HepG2 (cell line): ENCODE data around the gene SAMM50. TPM values are rescaled to one million over a fixed set of nuclear protein-coding genes. Genes with fewer than 3 reads are reported as not detected.

ENCODE experiments used
- HNRNPL ChIP-seq: fragments of 200-400 bp; formaldehyde crosslinking; IDR thresholded peaks from 2 replicates; pipeline ENCODE4 v1.6.1; 2017; ENCODE audit warnings: mild to moderate bottlenecking, low read depth, low read length
- NCOA1 ChIP-seq: sonication (generic); formaldehyde crosslinking; IDR thresholded peaks from 2 replicates; pipeline ENCODE4 v1.9.0; 2021; ENCODE audit warnings: missing genetic modification reagents
- PITX1 ChIP-seq: sonication (generic); formaldehyde crosslinking; IDR thresholded peaks from 2 replicates; pipeline ENCODE4 v1.5.1; 2020; ENCODE audit warnings: mild to moderate bottlenecking, missing genetic modification reagents
- SIX1 ChIP-seq: sonication (generic); formaldehyde crosslinking; IDR thresholded peaks from 2 replicates; pipeline ENCODE4 v1.4.0; 2020; ENCODE audit warnings: missing genetic modification reagents, borderline replicate concordance
- SNAI1 ChIP-seq: sonication (generic); formaldehyde crosslinking; IDR thresholded peaks from 2 replicates; pipeline ENCODE4 v1.5.0; 2020; ENCODE audit warnings: mild to moderate bottlenecking, missing genetic modification reagents, borderline replicate concordance
- ZFP36L1 ChIP-seq: sonication (generic); formaldehyde crosslinking; IDR thresholded peaks from 2 replicates; pipeline ENCODE4 v1.8.0; 2022; ENCODE audit warnings: mild to moderate bottlenecking, missing genetic modification reagents, moderate library complexity
- ZNF331 ChIP-seq: sonication (generic); formaldehyde crosslinking; IDR thresholded peaks from 2 replicates; pipeline ENCODE4 v1.4.0; 2020; ENCODE audit warnings: missing genetic modification reagents
- ZNF33B ChIP-seq: sonication (generic); formaldehyde crosslinking; IDR thresholded peaks from 2 replicates; pipeline ENCODE4 v1.5.1; 2020; ENCODE audit warnings: mild to moderate bottlenecking, missing genetic modification reagents
- ZNF547 ChIP-seq: sonication (generic); formaldehyde crosslinking; IDR thresholded peaks from 2 replicates; pipeline ENCODE4 v1.5.1; 2020; ENCODE audit warnings: mild to moderate bottlenecking, missing genetic modification reagents
- ZNF841 ChIP-seq: sonication (generic); formaldehyde crosslinking; IDR thresholded peaks from 2 replicates; pipeline ENCODE4 v1.8.1; 2023; ENCODE audit warnings: missing genetic modification reagents, borderline replicate concordance
- polyA plus RNA-seq, 8 experiments: library from polyadenylated mRNA; depleted of rRNA in 3 of 8; stranded (reverse) in 7 of 8; unstranded in 1 of 8; fragments of >200 nt; fragmentation: Illumina TruSeq in 4 of 8; extraction: Trizol in 4 of 8; gene quantifications; 2 replicates each; pipeline versions ENCODE4 v1.2.1 to v1.2.3, GENCODE V29; 2011 to 2016; ENCODE audit warnings: low read depth in 4 of 8, missing spikeins in 1 of 8, mixed read lengths in 1 of 8; ENCODE audit not compliant: insufficient read depth in 1 of 8
- total RNA-seq, 5 experiments: library from RNA; depleted of rRNA; stranded (reverse); fragments of >200 nt; fragmentation: Illumina TruSeq; extraction: Trizol; gene quantifications; 2 replicates each; pipeline ENCODE4 v1.2.3, GENCODE V29; 2016; ENCODE audit warnings: low read depth in 1 of 5
- TF ChIP-seq, protein P1 (sequence below): sonication (generic); formaldehyde crosslinking; IDR thresholded peaks from 2 replicates; pipeline ENCODE4 v1.4.0; 2020; ENCODE audit warnings: mild to moderate bottlenecking, missing genetic modification reagents
- TF ChIP-seq, protein P2 (sequence below): sonication (generic); formaldehyde crosslinking; IDR thresholded peaks from 2 replicates; pipeline ENCODE4 v1.5.0; 2020; ENCODE audit warnings: mild to moderate bottlenecking, missing genetic modification reagents, borderline replicate concordance
- TF ChIP-seq, protein P3 (sequence below): sonication (generic); formaldehyde crosslinking; IDR thresholded peaks from 2 replicates; pipeline ENCODE4 v1.5.1; 2020; ENCODE audit warnings: missing genetic modification reagents, mild to moderate bottlenecking, borderline replicate concordance
- TF ChIP-seq, protein P4 (sequence below), 2 experiments: IDR thresholded peaks; 2 replicates each; pipeline ENCODE4 v1.6.1; 2011 to 2012; ENCODE audit warnings: low read length in 2 of 2, borderline replicate concordance in 1 of 2, low read depth in 1 of 2, mild to moderate bottlenecking in 1 of 2, moderate library complexity in 1 of 2
- TF ChIP-seq, protein P5 (sequence below): IDR thresholded peaks from 2 replicates; pipeline ENCODE4 v1.6.1; 2012; ENCODE audit warnings: low read length, improper control_type of control experiment

The SAMM50 gene
- total and polyA plus RNA-seq, 2 of the 13 experiments (the other 11 are each of a cell fraction or from before 2014, with no cell fraction given) = 34.7 to 63.4 TPM

DNA sequence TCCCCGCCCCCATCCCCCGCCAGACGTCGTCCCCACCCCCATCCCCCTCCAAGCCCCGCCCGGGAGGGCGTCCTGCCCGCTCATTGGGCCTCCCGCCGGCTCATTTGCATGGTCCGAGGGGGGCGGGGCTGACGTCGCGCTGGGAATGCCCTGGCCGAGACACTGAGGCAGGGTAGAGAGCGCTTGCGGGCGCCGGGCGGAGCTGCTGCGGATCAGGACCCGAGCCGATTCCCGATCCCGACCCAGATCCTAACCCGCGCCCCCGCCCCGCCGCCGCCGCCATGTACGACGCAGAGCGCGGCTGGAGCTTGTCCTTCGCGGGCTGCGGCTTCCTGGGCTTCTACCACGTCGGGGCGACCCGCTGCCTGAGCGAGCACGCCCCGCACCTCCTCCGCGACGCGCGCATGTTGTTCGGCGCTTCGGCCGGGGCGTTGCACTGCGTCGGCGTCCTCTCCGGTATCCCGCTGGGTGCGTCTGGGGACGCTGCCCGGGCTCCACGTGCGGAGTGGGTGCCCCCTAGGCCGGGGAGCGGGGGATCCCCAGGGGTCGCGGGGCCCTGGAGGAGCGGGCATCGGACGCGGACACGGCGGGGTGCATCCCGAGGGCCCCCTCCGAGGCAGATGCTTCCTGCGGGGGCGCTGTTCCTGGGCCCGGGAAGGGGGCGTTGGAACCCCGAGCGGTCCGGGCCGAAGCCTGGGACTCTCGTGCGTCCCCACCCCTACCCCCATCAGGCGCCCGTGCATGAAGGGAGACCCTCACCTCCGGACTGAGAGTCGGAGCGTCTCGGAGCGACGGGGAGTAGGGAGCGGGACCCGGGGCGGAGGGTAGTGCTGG is 31.4 kb upstream of the SAMM50 start, which contains the start of gene PNPLA3 (continued):
- TF ChIP-seq, protein P1, sequence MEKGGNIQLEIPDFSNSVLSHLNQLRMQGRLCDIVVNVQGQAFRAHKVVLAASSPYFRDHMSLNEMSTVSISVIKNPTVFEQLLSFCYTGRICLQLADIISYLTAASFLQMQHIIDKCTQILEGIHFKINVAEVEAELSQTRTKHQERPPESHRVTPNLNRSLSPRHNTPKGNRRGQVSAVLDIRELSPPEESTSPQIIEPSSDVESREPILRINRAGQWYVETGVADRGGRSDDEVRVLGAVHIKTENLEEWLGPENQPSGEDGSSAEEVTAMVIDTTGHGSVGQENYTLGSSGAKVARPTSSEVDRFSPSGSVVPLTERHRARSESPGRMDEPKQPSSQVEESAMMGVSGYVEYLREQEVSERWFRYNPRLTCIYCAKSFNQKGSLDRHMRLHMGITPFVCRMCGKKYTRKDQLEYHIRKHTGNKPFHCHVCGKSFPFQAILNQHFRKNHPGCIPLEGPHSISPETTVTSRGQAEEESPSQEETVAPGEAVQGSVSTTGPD (CRISPR knock-in tag) = no peak
- TF ChIP-seq ZNF331 (CRISPR knock-in tag) (peak; percentile 14; the same call in 1 of the 2 replicates), PITX1 (CRISPR knock-in tag) (no peak), SIX1 (CRISPR knock-in tag) (no peak), ZNF841 (CRISPR knock-in tag) (no peak), ZNF33B (CRISPR knock-in tag) (peak; percentile 82; the same call in 1 of the 2 replicates), SNAI1 (no peak; the same call in 1 of the 2 replicates), ZNF547 (peak; percentile 93), ZFP36L1 (CRISPR knock-in tag) (0 out of 2 replicates have a peak, but pooled peaks have one; percentile 50), NCOA1 (0 out of 2 replicates have a peak, but pooled peaks have one; percentile 61), HNRNPL (0 out of 2 replicates have a peak, but pooled peaks have one; percentile 13)
- TF ChIP-seq, protein P2, sequence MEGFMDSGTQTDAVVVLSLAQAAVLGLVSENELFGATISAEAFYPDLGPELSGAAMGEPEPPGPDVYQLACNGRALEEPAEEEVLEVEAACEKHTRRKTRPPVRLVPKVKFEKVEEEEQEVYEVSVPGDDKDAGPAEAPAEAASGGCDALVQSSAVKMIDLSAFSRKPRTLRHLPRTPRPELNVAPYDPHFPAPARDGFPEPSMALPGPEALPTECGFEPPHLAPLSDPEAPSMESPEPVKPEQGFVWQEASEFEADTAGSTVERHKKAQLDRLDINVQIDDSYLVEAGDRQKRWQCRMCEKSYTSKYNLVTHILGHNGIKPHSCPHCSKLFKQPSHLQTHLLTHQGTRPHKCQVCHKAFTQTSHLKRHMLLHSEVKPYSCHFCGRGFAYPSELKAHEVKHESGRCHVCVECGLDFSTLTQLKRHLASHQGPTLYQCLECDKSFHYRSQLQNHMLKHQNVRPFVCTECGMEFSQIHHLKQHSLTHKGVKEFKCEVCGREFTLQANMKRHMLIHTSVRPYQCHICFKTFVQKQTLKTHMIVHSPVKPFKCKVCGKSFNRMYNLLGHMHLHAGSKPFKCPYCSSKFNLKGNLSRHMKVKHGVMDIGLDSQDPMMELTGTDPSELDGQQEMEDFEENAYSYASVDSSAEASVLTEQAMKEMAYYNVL (CRISPR knock-in tag) = no peak
- TF ChIP-seq, protein P3, sequence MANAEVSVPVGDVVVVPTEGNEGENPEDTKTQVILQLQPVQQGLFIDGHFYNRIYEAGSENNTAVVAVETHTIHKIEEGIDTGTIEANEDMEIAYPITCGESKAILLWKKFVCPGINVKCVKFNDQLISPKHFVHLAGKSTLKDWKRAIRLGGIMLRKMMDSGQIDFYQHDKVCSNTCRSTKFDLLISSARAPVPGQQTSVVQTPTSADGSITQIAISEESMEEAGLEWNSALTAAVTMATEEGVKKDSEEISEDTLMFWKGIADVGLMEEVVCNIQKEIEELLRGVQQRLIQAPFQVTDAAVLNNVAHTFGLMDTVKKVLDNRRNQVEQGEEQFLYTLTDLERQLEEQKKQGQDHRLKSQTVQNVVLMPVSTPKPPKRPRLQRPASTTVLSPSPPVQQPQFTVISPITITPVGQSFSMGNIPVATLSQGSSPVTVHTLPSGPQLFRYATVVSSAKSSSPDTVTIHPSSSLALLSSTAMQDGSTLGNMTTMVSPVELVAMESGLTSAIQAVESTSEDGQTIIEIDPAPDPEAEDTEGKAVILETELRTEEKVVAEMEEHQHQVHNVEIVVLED (CRISPR knock-in tag) = peak; percentile 72
- TF ChIP-seq, protein P4, sequence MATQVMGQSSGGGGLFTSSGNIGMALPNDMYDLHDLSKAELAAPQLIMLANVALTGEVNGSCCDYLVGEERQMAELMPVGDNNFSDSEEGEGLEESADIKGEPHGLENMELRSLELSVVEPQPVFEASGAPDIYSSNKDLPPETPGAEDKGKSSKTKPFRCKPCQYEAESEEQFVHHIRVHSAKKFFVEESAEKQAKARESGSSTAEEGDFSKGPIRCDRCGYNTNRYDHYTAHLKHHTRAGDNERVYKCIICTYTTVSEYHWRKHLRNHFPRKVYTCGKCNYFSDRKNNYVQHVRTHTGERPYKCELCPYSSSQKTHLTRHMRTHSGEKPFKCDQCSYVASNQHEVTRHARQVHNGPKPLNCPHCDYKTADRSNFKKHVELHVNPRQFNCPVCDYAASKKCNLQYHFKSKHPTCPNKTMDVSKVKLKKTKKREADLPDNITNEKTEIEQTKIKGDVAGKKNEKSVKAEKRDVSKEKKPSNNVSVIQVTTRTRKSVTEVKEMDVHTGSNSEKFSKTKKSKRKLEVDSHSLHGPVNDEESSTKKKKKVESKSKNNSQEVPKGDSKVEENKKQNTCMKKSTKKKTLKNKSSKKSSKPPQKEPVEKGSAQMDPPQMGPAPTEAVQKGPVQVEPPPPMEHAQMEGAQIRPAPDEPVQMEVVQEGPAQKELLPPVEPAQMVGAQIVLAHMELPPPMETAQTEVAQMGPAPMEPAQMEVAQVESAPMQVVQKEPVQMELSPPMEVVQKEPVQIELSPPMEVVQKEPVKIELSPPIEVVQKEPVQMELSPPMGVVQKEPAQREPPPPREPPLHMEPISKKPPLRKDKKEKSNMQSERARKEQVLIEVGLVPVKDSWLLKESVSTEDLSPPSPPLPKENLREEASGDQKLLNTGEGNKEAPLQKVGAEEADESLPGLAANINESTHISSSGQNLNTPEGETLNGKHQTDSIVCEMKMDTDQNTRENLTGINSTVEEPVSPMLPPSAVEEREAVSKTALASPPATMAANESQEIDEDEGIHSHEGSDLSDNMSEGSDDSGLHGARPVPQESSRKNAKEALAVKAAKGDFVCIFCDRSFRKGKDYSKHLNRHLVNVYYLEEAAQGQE (IDR thresholded peaks at IDR 0.05; ENCODE audit: borderline replicate concordance in 1 of 2, low read depth in 1 of 2, low read length in 2 of 2) = 0 out of 4 replicates have a peak, but pooled peaks of 1 of the 2 experiments have one; percentile 9
- TF ChIP-seq, protein P5, sequence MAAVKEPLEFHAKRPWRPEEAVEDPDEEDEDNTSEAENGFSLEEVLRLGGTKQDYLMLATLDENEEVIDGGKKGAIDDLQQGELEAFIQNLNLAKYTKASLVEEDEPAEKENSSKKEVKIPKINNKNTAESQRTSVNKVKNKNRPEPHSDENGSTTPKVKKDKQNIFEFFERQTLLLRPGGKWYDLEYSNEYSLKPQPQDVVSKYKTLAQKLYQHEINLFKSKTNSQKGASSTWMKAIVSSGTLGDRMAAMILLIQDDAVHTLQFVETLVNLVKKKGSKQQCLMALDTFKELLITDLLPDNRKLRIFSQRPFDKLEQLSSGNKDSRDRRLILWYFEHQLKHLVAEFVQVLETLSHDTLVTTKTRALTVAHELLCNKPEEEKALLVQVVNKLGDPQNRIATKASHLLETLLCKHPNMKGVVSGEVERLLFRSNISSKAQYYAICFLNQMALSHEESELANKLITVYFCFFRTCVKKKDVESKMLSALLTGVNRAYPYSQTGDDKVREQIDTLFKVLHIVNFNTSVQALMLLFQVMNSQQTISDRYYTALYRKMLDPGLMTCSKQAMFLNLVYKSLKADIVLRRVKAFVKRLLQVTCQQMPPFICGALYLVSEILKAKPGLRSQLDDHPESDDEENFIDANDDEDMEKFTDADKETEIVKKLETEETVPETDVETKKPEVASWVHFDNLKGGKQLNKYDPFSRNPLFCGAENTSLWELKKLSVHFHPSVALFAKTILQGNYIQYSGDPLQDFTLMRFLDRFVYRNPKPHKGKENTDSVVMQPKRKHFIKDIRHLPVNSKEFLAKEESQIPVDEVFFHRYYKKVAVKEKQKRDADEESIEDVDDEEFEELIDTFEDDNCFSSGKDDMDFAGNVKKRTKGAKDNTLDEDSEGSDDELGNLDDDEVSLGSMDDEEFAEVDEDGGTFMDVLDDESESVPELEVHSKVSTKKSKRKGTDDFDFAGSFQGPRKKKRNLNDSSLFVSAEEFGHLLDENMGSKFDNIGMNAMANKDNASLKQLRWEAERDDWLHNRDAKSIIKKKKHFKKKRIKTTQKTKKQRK = no peak
